Rectal smooth muscle tissue (tissue), 1 donor: ENCODE data around the gene CREB3L1.
"Not testable (repeated sequence)": the region's sequence is repeated elsewhere in the genome, so short reads cannot be mapped to it uniquely, and the experiment has no call there.

Experiments used
- H3K27ac ChIP-seq: one replicate; pipeline ENCODE4 v1.7.0; 2013; ENCODE audit warnings: low read depth, low read length, inconsistent platforms
- H3K27me3 ChIP-seq: one replicate; pipeline ENCODE4 v1.7.0; 2013; ENCODE audit warnings: low read length; ENCODE audit not compliant: control insufficient read depth, insufficient read depth
- H3K36me3 ChIP-seq: one replicate; pipeline ENCODE4 v1.7.0; 2013; ENCODE audit warnings: low read length; ENCODE audit not compliant: control insufficient read depth, insufficient read depth
- H3K4me1 ChIP-seq: one replicate; pipeline ENCODE4 v1.7.0; 2013; ENCODE audit warnings: low read length; ENCODE audit not compliant: control insufficient read depth, insufficient read depth
- H3K4me3 ChIP-seq: one replicate; pipeline ENCODE4 v1.7.0; 2013; ENCODE audit warnings: low read length
- H3K9ac ChIP-seq: one replicate; pipeline ENCODE4 v1.7.0; 2013; ENCODE audit warnings: low read length

Gene CREB3L1

DNA sequence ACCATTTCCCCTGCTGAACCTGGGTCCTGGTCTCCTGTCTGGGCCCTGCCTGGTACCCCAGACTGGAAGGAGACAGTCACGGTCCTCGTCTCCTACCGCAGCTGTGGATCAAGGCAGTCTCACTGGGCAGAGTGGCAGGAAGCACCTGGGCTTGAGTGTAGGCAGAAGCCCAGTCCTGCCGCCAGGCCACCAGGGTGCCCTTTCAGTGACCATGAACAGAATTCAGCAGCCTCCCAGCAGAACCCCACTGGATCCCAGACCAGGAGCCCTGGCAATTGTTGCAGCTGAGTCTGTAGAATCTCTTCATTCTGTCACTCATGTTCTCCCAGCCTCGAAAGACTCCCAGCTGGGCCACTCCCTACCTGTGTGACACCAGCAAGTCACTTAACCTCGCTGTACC, 25.5 kb upstream of the CREB3L1 start:
- Histone ChIP-seq H3K36me3 (no peaks in the 10 kb centered on the region), H3K27me3 (no peaks in the 10 kb centered on the region), H3K4me3 (no peak overlapping the region), H3K4me1 (no peaks in the 10 kb centered on the region), H3K27ac (no peak overlapping the region), H3K9ac (no peak overlapping the region)

DNA sequence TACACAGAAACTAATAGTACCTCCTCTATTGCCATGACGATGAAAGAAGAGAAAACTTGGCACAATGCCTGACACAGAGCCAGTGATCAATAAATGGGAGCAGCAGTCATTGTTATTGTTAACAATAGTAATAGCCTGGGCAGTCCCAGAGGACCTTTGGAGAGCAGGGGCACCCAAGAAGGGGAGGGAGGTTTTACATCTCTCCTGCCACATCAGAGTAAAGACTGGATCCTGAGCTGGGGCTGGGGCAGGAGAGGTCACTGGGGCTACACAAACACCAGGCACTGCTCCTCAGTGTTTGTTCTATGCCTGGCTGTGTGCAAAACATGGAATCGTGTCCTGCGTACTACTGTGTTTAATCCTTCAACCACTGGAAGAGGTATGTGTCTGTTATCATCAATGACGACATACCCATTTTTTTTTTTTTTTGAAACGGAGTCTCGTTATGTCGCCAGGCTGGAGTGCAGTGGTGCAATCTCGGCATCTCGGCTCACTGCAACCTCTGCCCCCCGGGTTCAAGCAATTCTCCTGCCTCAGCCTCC, 25.0 kb upstream of the CREB3L1 start:
- no peak overlapping the region for H3K9ac ChIP-seq

DNA sequence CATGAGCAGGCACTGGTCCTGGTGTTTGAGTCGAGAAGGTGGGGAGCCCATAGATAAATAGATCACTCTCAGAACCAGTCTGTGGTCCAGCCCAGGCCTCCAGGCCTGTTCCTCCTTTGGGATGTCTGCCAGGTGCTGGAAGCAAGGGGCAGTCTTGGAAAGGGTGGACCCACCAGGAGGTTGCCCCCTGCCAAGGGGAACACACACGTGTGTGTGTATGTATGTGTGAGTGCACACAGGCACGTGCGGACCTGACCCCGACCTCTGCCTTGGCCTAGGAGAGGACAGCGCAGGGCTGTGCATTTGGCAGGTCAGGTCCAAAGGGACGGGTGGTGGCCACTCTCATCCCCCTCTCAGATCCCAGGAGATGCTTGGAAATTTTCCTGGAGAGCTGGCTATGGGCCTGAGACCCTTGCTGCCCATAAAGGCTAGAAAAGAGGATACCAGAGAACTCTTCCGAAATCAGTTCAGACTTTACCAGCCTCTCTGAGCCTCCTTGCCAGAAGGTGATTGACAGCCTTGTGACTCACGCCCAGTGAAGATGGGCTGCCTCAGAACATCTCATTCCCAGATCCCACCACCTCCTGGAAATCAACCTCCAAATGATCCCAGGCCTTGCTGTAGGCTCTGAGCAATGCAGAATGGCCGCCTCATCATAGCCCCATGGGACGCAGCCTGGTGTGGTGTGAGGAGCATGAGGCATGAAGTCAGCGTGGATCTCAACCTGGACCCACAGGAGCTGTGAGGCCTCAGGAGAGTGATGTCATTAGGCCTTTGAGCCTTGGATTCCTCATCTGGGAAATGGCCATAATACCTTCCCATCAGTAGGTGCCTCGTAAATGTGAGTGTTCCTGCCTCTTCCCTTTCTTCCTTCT, 24.0 kb upstream of the CREB3L1 start:
- H3K9ac ChIP-seq, result no peak overlapping the region
- H3K27me3 ChIP-seq, result no peaks in the 10 kb centered on the region
- H3K4me1 ChIP-seq, result no peaks in the 10 kb centered on the region
- no peak overlapping the region for H3K4me3 ChIP-seq
- no peak overlapping the region for H3K27ac ChIP-seq
- no peaks in the 10 kb centered on the region for H3K36me3 ChIP-seq

More for the DNA sequence above, 25.0 kb upstream of the CREB3L1 start:
- Histone ChIP-seq H3K27me3 (no peaks in the 10 kb centered on the region), H3K36me3 (no peaks in the 10 kb centered on the region), H3K4me1 (no peaks in the 10 kb centered on the region), H3K4me3 (no peak overlapping the region), H3K27ac (no peak overlapping the region)

DNA sequence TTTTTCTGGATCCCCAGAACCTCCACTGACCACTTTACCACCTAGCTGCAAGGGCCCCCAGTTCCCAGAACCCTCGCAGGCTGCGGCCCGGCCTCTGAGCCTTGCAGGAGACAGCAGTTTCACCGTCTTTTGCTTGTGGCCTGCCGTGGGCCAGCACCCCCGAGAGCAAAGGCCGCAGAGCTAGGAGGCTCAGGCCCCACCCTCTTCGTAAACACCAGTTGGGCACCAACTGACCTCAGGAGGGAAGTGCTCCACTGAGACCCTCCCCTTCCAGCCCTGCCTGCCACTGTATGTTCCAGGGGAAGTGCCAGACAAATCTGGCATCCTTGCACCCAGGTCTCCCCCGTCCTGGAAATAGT, 23.4 kb upstream of the CREB3L1 start:
- H3K4me3 ChIP-seq, result no peak overlapping the region
- no peaks in the 10 kb centered on the region for H3K4me1 ChIP-seq
- H3K9ac ChIP-seq, result no peak overlapping the region
- H3K27ac ChIP-seq, result no peak overlapping the region
- no peaks in the 10 kb centered on the region for H3K27me3 ChIP-seq
- H3K36me3 ChIP-seq, result no peaks in the 10 kb centered on the region

DNA sequence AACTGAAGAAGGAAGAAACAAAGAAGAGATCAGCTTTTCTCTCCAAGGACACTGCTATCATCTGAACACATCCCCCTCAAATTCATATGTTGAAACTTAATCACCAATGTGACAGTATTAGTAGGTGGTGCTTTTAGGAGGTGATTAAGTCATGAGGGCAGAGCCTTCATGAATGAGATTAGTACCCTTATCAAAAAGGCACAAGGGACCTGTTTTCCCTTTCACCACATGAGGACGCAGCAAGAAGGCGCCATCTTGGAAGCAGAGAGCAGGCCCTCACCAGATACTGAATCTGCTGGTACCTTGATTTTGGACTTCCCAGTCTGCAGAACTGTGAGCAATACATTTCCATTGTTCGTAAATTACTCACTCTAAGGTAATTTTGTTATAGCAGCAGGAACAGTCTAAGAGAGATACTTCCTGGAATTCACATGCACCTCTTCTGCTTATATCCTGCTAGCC, 20.9 kb upstream of the CREB3L1 start:
- no peaks in the 10 kb centered on the region for H3K27me3 ChIP-seq
- no peak overlapping the region for H3K27ac ChIP-seq
- H3K36me3 ChIP-seq, result no peaks in the 10 kb centered on the region
- H3K4me3 ChIP-seq, result no peak overlapping the region
- no peak overlapping the region for H3K9ac ChIP-seq
- no peaks in the 10 kb centered on the region for H3K4me1 ChIP-seq

DNA sequence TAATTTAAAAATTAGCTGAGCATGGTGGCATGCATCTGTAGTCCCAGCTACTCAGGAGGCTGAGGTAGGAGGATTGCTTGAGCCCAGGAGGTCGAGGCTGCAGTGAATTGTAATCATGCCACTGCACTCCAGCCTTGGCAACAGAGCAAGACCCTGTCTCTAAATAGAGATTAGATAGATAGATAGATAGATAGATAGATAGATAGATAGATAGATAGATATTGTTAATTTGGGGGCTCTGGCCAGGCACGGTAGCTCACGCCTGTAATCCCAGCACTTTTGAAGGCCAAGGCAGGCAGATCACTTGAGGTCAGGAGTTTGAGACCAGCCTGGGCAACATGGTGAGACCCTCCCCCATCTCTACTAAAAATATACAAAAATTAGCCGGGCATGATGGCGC, 18.1 kb upstream of the CREB3L1 start:
- not testable (repeated sequence) for H3K9ac ChIP-seq, H3K27ac ChIP-seq, H3K27me3 ChIP-seq, H3K4me1 ChIP-seq, H3K4me3 ChIP-seq, H3K36me3 ChIP-seq

DNA sequence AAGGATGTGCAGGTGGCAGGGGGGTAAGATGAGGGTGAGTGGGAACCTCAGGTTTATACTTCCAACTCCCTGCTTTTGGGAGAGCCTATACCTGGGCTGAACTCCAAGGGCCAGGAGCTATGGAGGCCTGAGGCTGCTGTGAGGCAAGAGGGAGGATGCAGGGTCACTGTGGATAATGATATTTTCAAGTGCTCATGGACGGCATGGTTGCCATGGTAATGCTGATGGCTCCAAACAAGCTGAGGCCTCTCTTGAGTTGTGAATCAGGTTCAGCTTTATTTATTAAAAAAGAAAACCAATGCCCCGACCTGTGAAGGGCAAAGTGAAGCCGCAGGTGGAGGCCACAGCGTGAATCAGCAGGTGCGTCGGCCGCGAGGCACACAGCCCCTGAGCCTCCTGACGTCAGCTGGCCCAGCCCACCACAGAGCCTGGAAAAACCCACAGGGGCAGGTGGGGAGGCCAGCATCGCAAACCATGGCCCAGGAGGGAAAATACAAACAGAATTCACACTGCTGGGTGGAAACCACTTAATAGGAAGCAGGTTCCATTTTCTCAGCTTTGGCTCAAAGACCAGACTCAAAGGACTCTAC, 17.4 kb upstream of the CREB3L1 start:
- no peaks in the 10 kb centered on the region for H3K36me3 ChIP-seq
- H3K4me3 ChIP-seq, result no peak overlapping the region
- no peaks in the 10 kb centered on the region for H3K4me1 ChIP-seq
- no peak overlapping the region for H3K27ac ChIP-seq
- H3K9ac ChIP-seq, result no peak overlapping the region
- H3K27me3 ChIP-seq, result no peaks in the 10 kb centered on the region

DNA sequence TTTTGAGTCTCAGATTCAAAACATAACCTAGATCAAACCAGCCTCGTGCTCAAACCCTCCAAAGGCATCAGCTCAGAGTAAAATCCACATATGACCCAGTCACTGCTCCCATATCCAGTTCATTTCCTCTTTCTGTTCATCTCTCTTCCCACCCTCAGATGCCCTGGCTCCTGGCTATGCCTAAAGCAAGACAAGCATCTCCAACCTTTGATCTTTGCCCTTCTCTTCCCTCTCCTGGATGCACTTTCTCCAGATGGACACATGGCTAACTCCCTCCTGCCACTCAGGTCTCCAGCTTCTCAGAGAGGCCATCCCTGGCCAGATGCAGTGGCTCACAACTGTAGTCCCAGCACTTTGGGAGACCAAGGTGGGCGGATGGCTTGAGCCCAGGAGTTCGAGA, 14.3 kb upstream of the CREB3L1 start:
- Histone ChIP-seq H3K27ac (no peak overlapping the region), H3K4me3 (no peak overlapping the region), H3K36me3 (no peaks in the 10 kb centered on the region), H3K4me1 (no peaks in the 10 kb centered on the region), H3K27me3 (no peaks in the 10 kb centered on the region), H3K9ac (no peak overlapping the region)

DNA sequence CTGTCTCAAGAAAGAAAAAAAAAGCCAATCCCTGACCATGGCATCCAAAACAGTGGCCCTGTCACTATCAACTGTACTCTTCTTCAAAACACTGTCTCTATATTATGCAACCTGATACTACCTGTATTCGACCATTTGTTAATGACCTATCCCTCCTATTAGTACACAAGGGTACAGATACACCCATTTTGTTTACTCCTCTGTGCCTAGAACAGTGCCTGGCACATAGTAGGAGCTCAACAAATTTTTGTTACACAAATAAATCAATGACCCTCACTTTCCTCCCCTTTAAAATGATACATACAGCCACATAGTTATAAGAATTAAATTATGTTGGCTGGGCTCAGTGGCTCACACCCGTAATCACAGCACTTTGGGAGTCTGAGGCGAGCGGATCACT, 13.4 kb upstream of the CREB3L1 start:
- Histone ChIP-seq H3K4me1 (no peaks in the 10 kb centered on the region), H3K27me3 (no peaks in the 10 kb centered on the region), H3K36me3 (no peaks in the 10 kb centered on the region), H3K27ac (no peak overlapping the region), H3K4me3 (no peak overlapping the region), H3K9ac (no peak overlapping the region)

DNA sequence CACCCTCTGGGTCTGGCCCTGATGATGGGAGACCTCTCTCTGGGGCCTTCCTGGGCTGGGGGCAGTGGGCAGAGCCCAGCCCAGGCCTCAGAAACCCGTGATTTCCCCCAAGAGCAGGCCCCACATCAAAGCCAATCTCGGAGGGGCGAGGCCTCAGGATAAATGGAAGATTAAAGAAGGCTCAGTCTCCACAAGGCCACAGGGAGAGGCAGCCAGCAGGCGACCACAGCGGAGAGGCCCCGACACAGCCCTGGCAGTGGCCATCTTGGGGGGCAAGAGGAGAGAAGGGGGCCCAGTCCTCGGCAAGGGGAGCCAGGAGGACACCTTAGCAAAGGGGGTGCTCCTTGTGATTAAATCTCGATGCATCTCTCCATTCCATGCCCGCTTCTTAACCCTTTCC, 12.5 kb upstream of the CREB3L1 start:
- Histone ChIP-seq H3K36me3 (no peaks in the 10 kb centered on the region), H3K4me3 (no peak overlapping the region), H3K27me3 (no peaks in the 10 kb centered on the region), H3K9ac (no peak overlapping the region), H3K27ac (no peak overlapping the region), H3K4me1 (no peaks in the 10 kb centered on the region)

DNA sequence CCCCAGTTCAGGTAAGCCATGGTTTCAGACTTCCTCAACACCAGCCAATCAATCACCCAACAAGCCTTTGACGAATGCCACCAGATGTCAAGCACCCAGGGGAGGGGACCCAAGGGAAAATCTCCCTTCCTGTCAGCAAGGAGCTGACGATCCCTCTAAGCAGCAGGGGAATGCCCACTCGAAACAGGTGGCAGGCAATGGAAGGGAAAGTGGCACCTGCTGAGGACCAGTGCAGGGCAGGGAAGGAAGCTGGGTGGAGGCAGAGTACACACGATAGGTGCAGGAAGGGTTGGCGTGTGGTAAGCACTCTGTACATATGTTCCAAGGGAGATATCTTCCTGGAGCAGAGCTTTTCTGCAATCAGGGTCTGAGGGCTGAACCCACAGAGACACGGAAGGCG, 11.7 kb upstream of the CREB3L1 start:
- H3K27ac ChIP-seq, result no peak overlapping the region

DNA sequence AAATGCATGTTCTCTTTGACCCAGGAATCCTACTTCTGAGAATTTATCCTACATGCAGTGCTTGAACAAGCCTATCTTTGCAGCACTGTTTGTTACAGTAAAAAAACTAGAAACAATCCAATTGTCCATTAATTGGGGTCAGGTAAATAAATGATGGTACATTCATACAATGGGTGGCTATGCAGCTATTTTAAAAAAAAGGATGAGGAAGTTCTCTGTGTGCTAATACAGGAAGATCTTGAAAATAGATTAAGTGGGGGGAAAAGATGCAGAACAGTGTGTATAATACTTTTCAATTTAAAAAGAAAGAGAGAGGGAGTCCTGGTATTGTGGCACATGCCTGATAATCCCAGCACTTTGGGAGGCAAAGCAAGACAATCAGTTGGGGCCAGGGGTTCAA, 9.5 kb upstream of the CREB3L1 start:
- no peaks in the 10 kb centered on the region for H3K27me3 ChIP-seq
- no peaks in the 10 kb centered on the region for H3K36me3 ChIP-seq
- H3K4me1 ChIP-seq, result peaks cover 8% of the 10 kb centered on the region
- H3K9ac ChIP-seq, result no peak overlapping the region
- no peak overlapping the region for H3K4me3 ChIP-seq
- no peak overlapping the region for H3K27ac ChIP-seq

More for the DNA sequence above, 11.7 kb upstream of the CREB3L1 start:
- H3K4me1 ChIP-seq, result no peaks in the 10 kb centered on the region
- no peak overlapping the region for H3K9ac ChIP-seq
- no peaks in the 10 kb centered on the region for H3K27me3 ChIP-seq
- no peaks in the 10 kb centered on the region for H3K36me3 ChIP-seq
- H3K4me3 ChIP-seq, result no peak overlapping the region

DNA sequence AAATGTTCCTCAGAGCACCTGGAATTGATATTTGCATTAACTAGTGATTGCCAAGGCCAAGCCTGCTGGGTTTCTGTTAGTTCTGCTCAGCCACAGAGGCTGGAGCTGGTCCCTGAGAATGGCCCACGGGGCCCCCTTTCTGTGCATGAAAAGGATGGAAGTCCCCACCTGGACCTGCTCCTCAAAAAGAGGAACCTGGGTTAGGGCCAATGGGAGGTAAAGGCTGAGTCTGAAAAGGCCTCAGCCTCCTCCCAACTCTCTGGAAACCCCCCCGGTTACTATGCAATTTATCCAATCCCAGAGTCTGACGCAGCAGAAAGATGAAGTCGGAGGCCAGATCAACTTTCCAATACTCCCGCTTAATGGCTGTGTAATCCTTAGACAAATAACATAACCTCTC, 6.8 kb upstream of the CREB3L1 start:
- no peaks in the 10 kb centered on the region for H3K27me3 ChIP-seq
- no peak overlapping the region for H3K4me3 ChIP-seq
- H3K27ac ChIP-seq, result no peak overlapping the region
- H3K4me1 ChIP-seq, result peaks cover 18% of the 10 kb centered on the region
- H3K36me3 ChIP-seq, result no peaks in the 10 kb centered on the region
- no peak overlapping the region for H3K9ac ChIP-seq
